MM.1S (cell line): ENCODE data around the gene LGSN.
A peak's percentile ranks its signal among the peaks of the same experiment; 100 is the strongest.
"Not testable (repeated sequence)": the region's sequence is repeated elsewhere in the genome, so short reads cannot be mapped to it uniquely, and the experiment has no call there.

Experiments used
- DNase-seq: peaks from one replicate; pipeline ENCODE4 v3.0.0-alpha.2; 2015
- H2AFZ ChIP-seq: fragments of 300-600 bp; sonication (generic); 2 replicates; pipeline ENCODE4 v1.6.0; 2016; ENCODE audit warnings: antibody characterized with exemption, low read length
- H3F3A ChIP-seq: fragments of 300-600 bp; sonication (generic); 2 replicates; pipeline ENCODE4 v1.6.1; 2016; ENCODE audit warnings: mild to moderate bottlenecking, antibody characterized with exemption, low read length, moderate library complexity, mixed read lengths; ENCODE audit not compliant: insufficient read depth
- H3K27ac ChIP-seq: fragments of 300-600 bp; sonication (generic); 2 replicates; pipeline ENCODE4 v1.5.1; 2016; ENCODE audit warnings: mild to moderate bottlenecking, low read length
- H3K27me3 ChIP-seq: fragments of 300-600 bp; sonication (generic); replicated peaks from 2 replicates; pipeline ENCODE4 v1.6.0; 2016; ENCODE audit warnings: low read length; ENCODE audit not compliant: insufficient read depth
- H3K36me3 ChIP-seq: fragments of 300-600 bp; sonication (generic); replicated peaks from 2 replicates; pipeline ENCODE4 v1.6.1; 2016; ENCODE audit warnings: mild to moderate bottlenecking, low read length, mixed read lengths; ENCODE audit not compliant: insufficient read depth
- H3K4me1 ChIP-seq: fragments of 300-600 bp; sonication (generic); 2 replicates; pipeline ENCODE4 v1.6.1; 2016; ENCODE audit warnings: low read length, mixed read lengths
- H3K4me2 ChIP-seq: fragments of 300-600 bp; sonication (generic); 2 replicates; pipeline ENCODE4 v1.6.0; 2016; ENCODE audit warnings: low read depth, low read length
- H3K4me3 ChIP-seq: fragments of 300-600 bp; sonication (generic); 2 replicates; pipeline ENCODE4 v1.5.1; 2016; ENCODE audit warnings: low read length, mixed read lengths
- H3K79me2 ChIP-seq: fragments of 300-600 bp; sonication (generic); 2 replicates; pipeline ENCODE4 v1.6.1; 2016; ENCODE audit warnings: mixed run types, low read length, mixed read lengths
- H3K9ac ChIP-seq: fragments of 300-600 bp; sonication (generic); 2 replicates; pipeline ENCODE4 v1.6.1; 2016; ENCODE audit warnings: low read length, mixed read lengths
- H3K9me2 ChIP-seq: fragments of 300-600 bp; sonication (generic); replicated peaks from 2 replicates; pipeline ENCODE4 v1.6.1; 2016; ENCODE audit warnings: mild to moderate bottlenecking, low read length, mixed read lengths; ENCODE audit not compliant: insufficient read depth
- H3K9me3 ChIP-seq: fragments of 300-600 bp; sonication (generic); replicated peaks from 2 replicates; pipeline ENCODE4 v1.6.1; 2016; ENCODE audit warnings: mild to moderate bottlenecking, low read length, mixed read lengths; ENCODE audit not compliant: insufficient read depth
- H4K20me1 ChIP-seq: fragments of 300-600 bp; sonication (generic); 2 replicates; pipeline ENCODE4 v1.6.1; 2016; ENCODE audit warnings: mild to moderate bottlenecking, low read length, moderate library complexity, mixed read lengths; ENCODE audit not compliant: insufficient read depth
- CTCF ChIP-seq: fragments of 300-600 bp; sonication (generic); IDR thresholded peaks from 2 replicates; pipeline ENCODE4 v1.5.1; 2016; ENCODE audit warnings: antibody characterized with exemption, low read length, mixed read lengths
- EZH2 ChIP-seq: fragments of 300-600 bp; sonication (generic); optimal IDR thresholded peaks from 2 replicates; pipeline ENCODE3; 2017; ENCODE audit warnings: low read depth, mild to moderate bottlenecking, antibody characterized with exemption, low read length, mixed read lengths
- EZH2phosphoT487 ChIP-seq: fragments of 300-600 bp; sonication (generic); IDR thresholded peaks from 2 replicates; pipeline ENCODE4 v1.6.1; 2018; ENCODE audit warnings: antibody characterized with exemption, low read length

Gene LGSN

DNA sequence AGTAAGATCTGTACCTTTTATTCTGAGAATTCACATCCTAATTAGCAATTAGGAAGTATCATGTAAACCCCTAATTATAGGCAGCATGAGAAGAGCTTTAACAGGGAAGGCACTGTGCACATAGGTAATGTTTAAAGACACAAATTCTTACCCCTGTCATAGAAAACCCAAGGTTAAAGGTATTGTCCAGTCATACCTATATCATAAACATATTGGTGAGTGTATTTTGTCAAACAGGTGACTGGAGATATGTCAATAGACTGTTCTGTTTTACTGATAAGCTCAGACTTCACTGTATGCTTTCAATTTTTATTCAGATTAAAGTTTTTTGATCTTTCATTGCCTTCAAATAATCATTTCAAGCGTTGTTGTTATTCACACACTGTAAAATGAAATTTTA lies 43.8 kb downstream of the LGSN start:
- Histone ChIP-seq H3K9ac (no peak overlapping the region), H3K36me3 (no peaks in the 10 kb centered on the region), H4K20me1 (no peaks in the 10 kb centered on the region), H3K9me2 (no peaks in the 10 kb centered on the region), H2AFZ (no peak overlapping the region), H3K4me3 (no peak overlapping the region), H3K4me1 (no peaks in the 10 kb centered on the region), H3F3A (no peaks in the 10 kb centered on the region), H3K4me2 (no peak overlapping the region), H3K27me3 (no peaks in the 10 kb centered on the region), H3K79me2 (no peaks in the 10 kb centered on the region), H3K27ac (no peak overlapping the region), H3K9me3 (no peaks in the 10 kb centered on the region)
- no peak for DNase-seq
- no peak for TF ChIP-seq EZH2phosphoT487
- TF ChIP-seq CTCF = no peak
- no peak for TF ChIP-seq EZH2

DNA sequence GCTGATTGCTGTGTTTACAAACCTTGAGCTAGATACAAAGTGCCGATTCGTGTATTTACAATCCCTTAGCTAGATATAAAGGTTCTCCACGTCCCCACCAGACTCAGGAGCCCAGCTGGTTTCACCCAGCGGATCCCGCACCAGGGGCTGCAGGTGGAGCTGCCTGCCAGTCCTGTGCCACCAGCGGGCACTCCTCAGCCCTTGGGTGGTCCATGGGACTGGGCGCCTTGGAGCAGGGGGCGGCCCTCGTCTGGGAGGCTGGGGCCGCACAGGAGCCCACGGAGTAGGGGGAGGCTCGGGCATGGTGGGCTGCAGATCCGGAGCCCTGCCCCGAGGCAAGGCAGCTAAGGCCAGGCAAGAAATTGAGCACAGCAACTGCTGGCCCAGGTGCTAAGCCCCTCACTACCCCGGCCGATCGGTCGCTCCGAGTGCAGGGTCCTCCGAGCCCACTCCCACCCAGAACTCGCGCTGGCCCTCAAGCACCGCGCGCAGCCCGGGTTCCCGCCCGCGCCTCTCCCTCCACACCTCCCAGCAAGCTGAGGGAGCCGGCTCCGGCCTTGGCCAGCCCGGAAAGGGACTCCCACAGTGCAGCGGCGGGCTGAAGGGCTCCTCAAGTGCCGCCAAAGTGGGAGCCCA lies 44.9 kb downstream of the LGSN start:
- not testable (repeated sequence) for H3K9ac ChIP-seq, H3F3A ChIP-seq, H3K27ac ChIP-seq, H3K9me3 ChIP-seq, H2AFZ ChIP-seq, H4K20me1 ChIP-seq, H3K36me3 ChIP-seq, H3K9me2 ChIP-seq, DNase-seq, H3K79me2 ChIP-seq, H3K4me3 ChIP-seq, H3K4me2 ChIP-seq, H3K27me3 ChIP-seq, H3K4me1 ChIP-seq

DNA sequence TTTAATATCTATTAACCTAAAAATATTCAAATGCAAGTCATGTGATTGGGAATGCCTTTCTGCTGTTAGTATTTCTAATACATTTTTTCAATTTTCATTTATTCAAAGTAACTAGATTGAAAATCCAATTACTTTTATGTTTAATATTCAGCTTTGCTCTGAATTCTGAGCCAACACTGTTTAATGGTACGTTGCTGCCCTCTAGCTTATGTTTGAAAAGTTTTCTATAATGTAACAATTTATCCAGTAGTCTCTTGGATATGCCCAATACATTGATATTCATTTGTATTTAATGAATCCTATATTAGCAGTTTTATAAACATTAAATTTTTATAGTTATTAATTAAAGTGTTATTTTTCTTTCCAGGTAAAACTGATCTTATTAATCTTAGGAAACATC lies 47.4 kb downstream of the LGSN start:
- Histone ChIP-seq H3K9me2 (no peaks in the 10 kb centered on the region), H3F3A (peaks cover 14% of the 10 kb centered on the region), H4K20me1 (no peaks in the 10 kb centered on the region), H2AFZ (no peak overlapping the region), H3K27me3 (no peaks in the 10 kb centered on the region), H3K36me3 (no peaks in the 10 kb centered on the region), H3K27ac (no peak overlapping the region), H3K4me2 (no peak overlapping the region), H3K9me3 (no peaks in the 10 kb centered on the region), H3K9ac (no peak overlapping the region), H3K79me2 (no peaks in the 10 kb centered on the region), H3K4me1 (peaks cover 24% of the 10 kb centered on the region), H3K4me3 (no peak overlapping the region)
- TF ChIP-seq EZH2phosphoT487 (no peak), EZH2 (no peak), CTCF (peak; percentile 45)
- peak; percentile 56 for DNase-seq

DNA sequence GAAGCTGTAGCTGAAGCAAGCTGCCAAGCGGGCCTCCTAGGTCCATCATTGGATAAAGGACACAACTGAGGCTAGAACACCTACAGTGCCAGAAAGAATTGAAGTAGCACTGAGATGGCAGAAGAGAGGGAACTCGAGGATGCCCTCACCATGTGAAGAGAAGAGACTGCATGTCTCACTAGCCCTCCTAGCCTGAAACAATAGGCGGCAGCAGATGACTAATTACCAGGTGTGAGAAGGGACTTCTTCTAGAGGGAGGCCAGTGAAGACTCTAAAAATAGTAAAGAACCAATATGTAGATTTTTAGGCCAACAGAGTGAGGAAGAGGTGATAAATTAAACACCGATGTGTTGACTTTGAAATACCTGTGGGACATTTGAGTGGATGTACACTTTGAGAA lies 50.3 kb downstream of the LGSN start:
- Histone ChIP-seq H3K27ac (no peak overlapping the region; the same call in 1 of the 2 replicates), H2AFZ (no peak overlapping the region), H3K9me2 (no peaks in the 10 kb centered on the region), H3K4me3 (no peak overlapping the region), H3K9ac (no peak overlapping the region), H3K4me1 (peaks cover 25% of the 10 kb centered on the region), H3K27me3 (no peaks in the 10 kb centered on the region), H3K36me3 (no peaks in the 10 kb centered on the region), H3K9me3 (no peaks in the 10 kb centered on the region), H3K4me2 (peak overlapping the region; percentile 57; the same call in 1 of the 2 replicates), H4K20me1 (no peaks in the 10 kb centered on the region), H3K79me2 (no peaks in the 10 kb centered on the region), H3F3A (peaks cover 14% of the 10 kb centered on the region)
- TF ChIP-seq CTCF (peak; percentile 32), EZH2phosphoT487 (no peak), EZH2 (no peak)
- DNase-seq = peak; percentile 59
